NAMALWA (cell line): ENCODE results near the gene COPG1.
"Not testable (repeated sequence)": the region's sequence is repeated elsewhere in the genome, so short reads cannot be mapped to it uniquely, and the experiment has no call there.

Source experiments
- DNase-seq: peaks from one replicate; pipeline ENCODE4 v3.0.0-alpha.2; 2015; ENCODE audit warnings: low spot score

The COPG1 gene

GRCh38 chr3:129245141-129245540 is 4.3 kb upstream of the COPG1 start:
- no peak for DNase-seq

GRCh38 chr3:129245641-129246306 is 3.6 kb upstream of the COPG1 start:
- peak; percentile 95 for DNase-seq

- DNase-seq, result no peak
Observed at GRCh38 chr3:129246636-129247035, 2.8 kb upstream of the COPG1 start.

GRCh38 chr3:129248286-129248979 is 973 bp upstream of the COPG1 start:
- no peak for DNase-seq

- DNase-seq, result no peak
Observed at GRCh38 chr3:129252748-129253147, 3.3 kb downstream of the COPG1 start.

GRCh38 chr3:129254536-129255230 is 5.3 kb downstream of the COPG1 start:
- no peak for DNase-seq

- DNase-seq, result no peak
Observed at GRCh38 chr3:129256270-129256669, 6.9 kb downstream of the COPG1 start.

GRCh38 chr3:129257609-129258008 is 8.2 kb downstream of the COPG1 start:
- no peak for DNase-seq

- DNase-seq, result no peak
Observed at GRCh38 chr3:129259612-129260477, 10.4 kb downstream of the COPG1 start.

- DNase-seq, result no peak
Observed at GRCh38 chr3:129260606-129261005, 11.2 kb downstream of the COPG1 start.

- no peak for DNase-seq
Observed at GRCh38 chr3:129261894-129262293, 12.5 kb downstream of the COPG1 start.

GRCh38 chr3:129263161-129263910 is 13.9 kb downstream of the COPG1 start:
- DNase-seq, result no peak

GRCh38 chr3:129264994-129265393 is 15.6 kb downstream of the COPG1 start:
- DNase-seq, result not testable (repeated sequence)

- no peak for DNase-seq
Observed at GRCh38 chr3:129266651-129267050, 17.2 kb downstream of the COPG1 start.

GRCh38 chr3:129268396-129268795 is 19.0 kb downstream of the COPG1 start:
- DNase-seq, result no peak

GRCh38 chr3:129271674-129272073 is 22.3 kb downstream of the COPG1 start:
- DNase-seq, result no peak

- peak; percentile 98 for DNase-seq
Observed at GRCh38 chr3:129276385-129276784, 27.0 kb downstream of the COPG1 start.

GRCh38 chr3:129277829-129278271 is 28.4 kb downstream of the COPG1 start:
- peak; percentile 81 for DNase-seq

- DNase-seq, result peak; percentile 94
Observed at GRCh38 chr3:129278439-129278965, 29.1 kb downstream of the COPG1 start, which contains the start of gene HMCES. TSS of gene HMCES (plus strand) at chr3:129278870. CDS start at chr3:129279733, 863 bp downstream.

- DNase-seq, result peak; percentile 86
Observed at GRCh38 chr3:129278966-129279906, 29.8 kb downstream of the COPG1 start.
